Neural cell (in vitro differentiated cells): ENCODE measurements around the gene GFI1. TPM values are rescaled to one million over a fixed set of nuclear protein-coding genes. Genes with fewer than 3 reads are reported as not detected.

Source experiments
- H2AFZ ChIP-seq: fragments of 200-600, 300-800 bp; sonication (generic), shearing (Covaris generic); 2 replicates; pipeline ENCODE4 v1.6.0; 2014; ENCODE audit warnings: low read depth, mild to moderate bottlenecking, antibody characterized with exemption, low read length, moderate library complexity
- H3F3A ChIP-seq: fragments of 200-600 bp; shearing (Covaris generic); 2 replicates; pipeline ENCODE4 v1.6.1; 2016; ENCODE audit warnings: mild to moderate bottlenecking, moderate library complexity, mixed read lengths, antibody characterized with exemption, low read length; ENCODE audit not compliant: insufficient read depth, poor library complexity, severe bottlenecking
- H3K27ac ChIP-seq: fragments of 200-600, 300-800 bp; sonication (generic), shearing (Covaris generic); 2 replicates; pipeline ENCODE4 v1.5.1; 2014; ENCODE audit warnings: mild to moderate bottlenecking, low read length, moderate library complexity
- H3K27me3 ChIP-seq: fragments of 300-800, 200-600 bp; sonication (generic), shearing (Covaris generic); 2 replicates; pipeline ENCODE4 v1.6.0; 2014; ENCODE audit warnings: mild to moderate bottlenecking, low read depth, low read length, moderate library complexity; ENCODE audit not compliant: insufficient read depth
- H3K36me3 ChIP-seq: fragments of 300-800, 200-600 bp; sonication (generic), shearing (Covaris generic); 2 replicates; pipeline ENCODE4 v1.5.1; 2014; ENCODE audit warnings: mild to moderate bottlenecking, antibody characterized with exemption, low read length, moderate library complexity; ENCODE audit not compliant: insufficient read depth
- H3K4me2 ChIP-seq: fragments of 300-800, 200-600 bp; sonication (generic), shearing (Covaris generic); 2 replicates; pipeline ENCODE4 v1.6.0; 2014; ENCODE audit warnings: mild to moderate bottlenecking, low read length
- H3K4me3 ChIP-seq: fragments of 300-800, 200-600 bp; sonication (generic), shearing (Covaris generic); 2 replicates; pipeline ENCODE4 v1.5.1; 2014; ENCODE audit warnings: mild to moderate bottlenecking, low read length, moderate library complexity
- H3K79me2 ChIP-seq: fragments of 200-600 bp; shearing (Covaris generic); replicated peaks from 2 replicates; pipeline ENCODE4 v1.6.0; 2014; ENCODE audit warnings: mild to moderate bottlenecking, low read length, moderate library complexity; ENCODE audit not compliant: insufficient read depth
- H3K9ac ChIP-seq: fragments of 300-800, 200-600 bp; sonication (generic), shearing (Covaris generic); 2 replicates; pipeline ENCODE4 v1.6.1; 2016; ENCODE audit warnings: mild to moderate bottlenecking, low read length, mixed read lengths
- H3K9me2 ChIP-seq: fragments of 200-600 bp; shearing (Covaris generic); 2 replicates; pipeline ENCODE4 v1.6.1; 2016; ENCODE audit warnings: mild to moderate bottlenecking, low read length, mixed read lengths; ENCODE audit not compliant: insufficient read depth
- H3K9me3 ChIP-seq: fragments of 200-600, 300-800 bp; sonication (generic), shearing (Covaris generic); 2 replicates; pipeline ENCODE4 v1.6.1; 2016; ENCODE audit warnings: mild to moderate bottlenecking, mixed run types, low read length, moderate library complexity, mixed read lengths
- H4K20me1 ChIP-seq: fragments of 200-600 bp; shearing (Covaris generic); 2 replicates; pipeline ENCODE4 v1.6.1; 2016; ENCODE audit warnings: mild to moderate bottlenecking, mixed run types; ENCODE audit not compliant: insufficient read depth
- EP300 ChIP-seq: fragments of 450-650 bp; conservative IDR thresholded peaks from 2 replicates; pipeline ENCODE4 v1.6.1; 2014; ENCODE audit warnings: antibody characterized with exemption, mild to moderate bottlenecking, moderate library complexity; ENCODE audit not compliant: poor library complexity, severe bottlenecking
- EZH2 ChIP-seq: fragments of 200-600, 300-800 bp; shearing (Covaris generic), sonication (generic); IDR thresholded peaks from 2 replicates; pipeline ENCODE4 v1.6.1; 2014; ENCODE audit warnings: antibody characterized with exemption, low read length, borderline replicate concordance, mild to moderate bottlenecking; ENCODE audit not compliant: insufficient read depth, poor library complexity, severe bottlenecking
- MXI1 ChIP-seq: fragments of 450-650 bp; conservative IDR thresholded peaks from 2 replicates; pipeline ENCODE4 v1.6.1; 2014; ENCODE audit warnings: antibody characterized with exemption, mild to moderate bottlenecking; ENCODE audit not compliant: poor library complexity, severe bottlenecking
- POLR2AphosphoS5 ChIP-seq: IDR thresholded peaks from 2 replicates; pipeline ENCODE4 v1.6.1; 2012
- RAD21 ChIP-seq: fragments of 450-650 bp; conservative IDR thresholded peaks from 2 replicates; pipeline ENCODE4 v1.6.1; 2014; ENCODE audit warnings: antibody characterized with exemption, mild to moderate bottlenecking, moderate library complexity
- REST ChIP-seq: IDR thresholded peaks from 2 replicates; pipeline ENCODE4 v1.6.1; 2012; ENCODE audit warnings: borderline replicate concordance
- SMC3 ChIP-seq: fragments of 450-650 bp; conservative IDR thresholded peaks from 2 replicates; pipeline ENCODE4 v1.6.1; 2014; ENCODE audit warnings: antibody characterized with exemption, mild to moderate bottlenecking, moderate library complexity; ENCODE audit not compliant: poor library complexity
- TAF1 ChIP-seq: IDR thresholded peaks from 2 replicates; pipeline ENCODE4 v1.6.1; 2012; ENCODE audit warnings: low read depth
- polyA plus RNA-seq: library from polyadenylated mRNA; depleted of rRNA; stranded (reverse); fragments of >200 nt; gene quantifications from 2 replicates; pipeline ENCODE4 v1.2.3, GENCODE V29; 2014
- TF ChIP-seq, protein P1 (sequence below): fragments of 450-650 bp; IDR thresholded peaks from 2 replicates; pipeline ENCODE4 v1.5.1; 2014; ENCODE audit warnings: antibody characterized with exemption, mild to moderate bottlenecking, moderate library complexity; ENCODE audit not compliant: poor library complexity, severe bottlenecking

Gene GFI1
- polyA plus RNA-seq, 1 donor from 2014 or later = not detected

DNA sequence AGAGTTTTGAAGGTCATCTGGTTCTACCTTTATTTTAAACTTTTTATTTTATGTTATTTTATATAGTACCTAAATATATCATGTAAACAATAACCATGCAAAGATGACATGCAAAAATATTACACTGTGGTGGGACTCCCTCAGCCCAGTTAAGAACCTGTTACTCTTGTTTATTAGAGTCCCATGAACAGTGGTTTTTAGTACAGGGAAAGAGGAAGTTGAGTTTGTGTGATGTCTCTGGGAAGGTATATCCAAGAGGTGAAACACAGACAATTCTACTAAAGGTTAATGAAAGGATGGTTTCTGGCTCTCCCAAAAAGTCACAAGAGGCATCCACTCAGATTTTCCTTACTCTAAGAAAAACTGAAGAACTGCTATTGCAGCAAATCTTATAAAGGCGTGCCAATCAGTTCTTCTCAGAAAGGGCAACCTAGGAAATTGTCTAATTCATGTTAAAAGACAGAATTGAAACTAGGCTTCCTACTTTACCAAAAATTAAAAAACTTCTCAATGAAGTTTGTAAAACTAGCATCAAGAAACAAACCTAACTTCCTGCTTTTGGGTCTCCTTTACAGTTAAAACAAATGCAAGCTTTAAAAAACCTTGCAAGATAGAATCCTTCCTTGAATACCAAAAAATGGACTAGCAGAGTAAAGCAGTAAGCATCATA is 19.9 kb downstream of the GFI1 start:
- Histone ChIP-seq H3K4me2 (no peak overlapping the region), H3K9me3 (no peaks in the 10 kb centered on the region), H3K9me2 (no peaks in the 10 kb centered on the region), H3K36me3 (no peaks in the 10 kb centered on the region), H3K79me2 (no peaks in the 10 kb centered on the region), H3F3A (no peaks in the 10 kb centered on the region), H2AFZ (no peak overlapping the region), H3K27me3 (no peaks in the 10 kb centered on the region), H4K20me1 (no peaks in the 10 kb centered on the region), H3K27ac (no peak overlapping the region), H3K4me3 (no peak overlapping the region), H3K9ac (no peak overlapping the region)
- no peak for TF ChIP-seq TAF1
- no peak for TF ChIP-seq MXI1
- TF ChIP-seq SMC3 = no peak
- TF ChIP-seq, protein P1, sequence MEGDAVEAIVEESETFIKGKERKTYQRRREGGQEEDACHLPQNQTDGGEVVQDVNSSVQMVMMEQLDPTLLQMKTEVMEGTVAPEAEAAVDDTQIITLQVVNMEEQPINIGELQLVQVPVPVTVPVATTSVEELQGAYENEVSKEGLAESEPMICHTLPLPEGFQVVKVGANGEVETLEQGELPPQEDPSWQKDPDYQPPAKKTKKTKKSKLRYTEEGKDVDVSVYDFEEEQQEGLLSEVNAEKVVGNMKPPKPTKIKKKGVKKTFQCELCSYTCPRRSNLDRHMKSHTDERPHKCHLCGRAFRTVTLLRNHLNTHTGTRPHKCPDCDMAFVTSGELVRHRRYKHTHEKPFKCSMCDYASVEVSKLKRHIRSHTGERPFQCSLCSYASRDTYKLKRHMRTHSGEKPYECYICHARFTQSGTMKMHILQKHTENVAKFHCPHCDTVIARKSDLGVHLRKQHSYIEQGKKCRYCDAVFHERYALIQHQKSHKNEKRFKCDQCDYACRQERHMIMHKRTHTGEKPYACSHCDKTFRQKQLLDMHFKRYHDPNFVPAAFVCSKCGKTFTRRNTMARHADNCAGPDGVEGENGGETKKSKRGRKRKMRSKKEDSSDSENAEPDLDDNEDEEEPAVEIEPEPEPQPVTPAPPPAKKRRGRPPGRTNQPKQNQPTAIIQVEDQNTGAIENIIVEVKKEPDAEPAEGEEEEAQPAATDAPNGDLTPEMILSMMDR = no peak
- no peak for TF ChIP-seq EZH2
- no peak for TF ChIP-seq EP300
- no peak for TF ChIP-seq REST
- TF ChIP-seq RAD21 = no peak
- TF ChIP-seq POLR2AphosphoS5 = no peak

- no peaks in the 10 kb centered on the region for H3K27me3 ChIP-seq
- no peak overlapping the region for H3K9ac ChIP-seq
- H3F3A ChIP-seq = no peaks in the 10 kb centered on the region
- no peaks in the 10 kb centered on the region for H3K9me3 ChIP-seq
- H3K27ac ChIP-seq = no peak overlapping the region
- no peaks in the 10 kb centered on the region for H3K9me2 ChIP-seq
- TF ChIP-seq SMC3 (no peak), POLR2AphosphoS5 (no peak), MXI1 (no peak), TAF1 (no peak), RAD21 (no peak), REST (no peak), EZH2 (no peak), EP300 (no peak)
- TF ChIP-seq, protein P1 = no peak
- no peaks in the 10 kb centered on the region for H4K20me1 ChIP-seq
- H3K36me3 ChIP-seq = no peaks in the 10 kb centered on the region
- H3K79me2 ChIP-seq = no peaks in the 10 kb centered on the region
- no peak overlapping the region for H3K4me2 ChIP-seq
- no peak overlapping the region for H2AFZ ChIP-seq
- no peak overlapping the region for H3K4me3 ChIP-seq
Observed at GRCh38 chr1:92465256-92465647, 21.5 kb downstream of the GFI1 start.
